GM15510 (cell line): ENCODE results near the gene RPL3.
A peak's percentile ranks its signal among the peaks of the same experiment; 100 is the strongest.

Source experiments
- POLR2A ChIP-seq: IDR thresholded peaks from 3 replicates; pipeline ENCODE4 v1.6.1; 2011; ENCODE audit warnings: borderline replicate concordance; ENCODE audit not compliant: insufficient read length; ENCODE audit errors: extremely low read depth

The RPL3 gene

GRCh38 chr22:39319284-39320022 is at the start of gene RPL3:
TSS of gene RPL3 (minus strand) at chr22:39319623. CDS start at chr22:39319597, 26 bp downstream.
- peak; percentile 100 for TF ChIP-seq POLR2A

- no peak for TF ChIP-seq POLR2A
These were observed 49.8 kb upstream of the RPL3 start for GRCh38 chr22:39369186-39369585.

GRCh38 chr22:39368461-39368911 is 49.1 kb upstream of the RPL3 start:
- no peak for TF ChIP-seq POLR2A

GRCh38 chr22:39367035-39367434 is 47.6 kb upstream of the RPL3 start:
- no peak for TF ChIP-seq POLR2A

GRCh38 chr22:39365492-39365780 is 46.0 kb upstream of the RPL3 start:
- no peak for TF ChIP-seq POLR2A

GRCh38 chr22:39364714-39365491 is 45.5 kb upstream of the RPL3 start:
- TF ChIP-seq POLR2A = no peak

- TF ChIP-seq POLR2A = no peak
These were observed 44.5 kb upstream of the RPL3 start for GRCh38 chr22:39363751-39364515.

GRCh38 chr22:39362932-39363331 is 43.5 kb upstream of the RPL3 start:
- no peak for TF ChIP-seq POLR2A

GRCh38 chr22:39362271-39362670 is 42.8 kb upstream of the RPL3 start:
- no peak for TF ChIP-seq POLR2A

GRCh38 chr22:39361496-39361895 is 42.1 kb upstream of the RPL3 start:
- no peak for TF ChIP-seq POLR2A

- TF ChIP-seq POLR2A = no peak
These were observed 41.4 kb upstream of the RPL3 start for GRCh38 chr22:39360674-39361413.

- TF ChIP-seq POLR2A = no peak
These were observed 40.8 kb upstream of the RPL3 start for GRCh38 chr22:39360242-39360641.

GRCh38 chr22:39359659-39360195 is 40.3 kb upstream of the RPL3 start:
- TF ChIP-seq POLR2A = no peak

- no peak for TF ChIP-seq POLR2A
These were observed 37.0 kb upstream of the RPL3 start for GRCh38 chr22:39356464-39356863.

- no peak for TF ChIP-seq POLR2A
These were observed 35.7 kb upstream of the RPL3 start for GRCh38 chr22:39355080-39355479.

- TF ChIP-seq POLR2A = no peak
These were observed 33.9 kb upstream of the RPL3 start for GRCh38 chr22:39353346-39353745.
